ENCODE data around the gene STUB1. TPM values are rescaled to one million over a fixed set of nuclear protein-coding genes. Genes with fewer than 3 reads are reported as not detected.

Gene STUB1
- total RNA-seq, 1 experiment from 2014 or later = 49.2 TPM

DNA sequence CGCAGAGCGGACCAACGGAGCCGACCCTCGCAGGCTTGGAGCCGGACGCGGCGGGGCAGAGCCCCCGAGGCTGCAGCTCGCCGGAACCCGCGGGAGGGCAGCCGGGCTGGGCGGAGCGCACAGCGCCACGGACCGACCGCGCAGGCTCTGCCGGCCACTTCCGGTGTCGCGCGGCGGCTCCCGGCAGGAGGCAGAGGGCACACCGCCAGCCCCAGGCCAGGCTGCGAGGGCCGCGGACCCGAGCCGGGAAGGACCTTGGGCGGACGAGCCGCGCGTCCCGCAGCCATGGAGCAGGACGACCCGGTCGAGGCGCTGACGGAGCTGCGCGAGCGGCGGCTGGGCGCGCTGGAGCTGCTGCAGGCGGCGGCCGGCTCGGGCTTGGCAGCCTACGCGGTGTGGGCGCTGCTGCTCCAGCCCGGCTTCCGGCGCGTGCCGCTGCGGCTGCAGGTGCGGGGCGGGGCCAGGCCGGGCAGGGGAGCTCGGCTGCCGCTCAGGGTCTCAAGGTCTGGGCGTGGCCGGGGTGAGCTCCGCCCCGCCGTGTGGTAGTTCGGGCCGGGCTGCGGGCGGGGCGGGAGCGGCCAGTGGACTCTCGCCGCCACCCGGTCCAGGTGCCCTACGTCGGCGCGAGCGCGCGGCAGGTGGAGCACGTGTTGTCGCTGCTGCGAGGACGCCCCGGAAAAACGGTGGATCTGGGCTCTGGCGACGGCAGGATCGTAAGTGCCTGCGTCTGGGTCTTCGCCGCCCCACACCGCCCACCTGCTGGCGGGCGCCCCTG, 41.0 kb downstream of the STUB1 start, which contains the start of gene ANTKMT:
Gene ANTKMT, plus strand, starts transcription at position 157 of the 775 bp plus-strand sequence. Its CDS starts 129 bp downstream, at position 286.
- H3K27me3 ChIP-seq = no peaks in the 10 kb centered on the region
- peak within 1 kb of the TSS; percentile 72 for H3K27ac ChIP-seq
- peak; percentile 74 to 81 for DNase-seq
- H3K4me1 ChIP-seq = peaks cover 19% of the 10 kb centered on the region
- H3K4me3 ChIP-seq = peak within 1 kb of the TSS; percentile 69
- H3K9me3 ChIP-seq (replicated peaks) = no peaks in the 10 kb centered on the region
- no peaks in the 10 kb centered on the region for H3K36me3 ChIP-seq

DNA sequence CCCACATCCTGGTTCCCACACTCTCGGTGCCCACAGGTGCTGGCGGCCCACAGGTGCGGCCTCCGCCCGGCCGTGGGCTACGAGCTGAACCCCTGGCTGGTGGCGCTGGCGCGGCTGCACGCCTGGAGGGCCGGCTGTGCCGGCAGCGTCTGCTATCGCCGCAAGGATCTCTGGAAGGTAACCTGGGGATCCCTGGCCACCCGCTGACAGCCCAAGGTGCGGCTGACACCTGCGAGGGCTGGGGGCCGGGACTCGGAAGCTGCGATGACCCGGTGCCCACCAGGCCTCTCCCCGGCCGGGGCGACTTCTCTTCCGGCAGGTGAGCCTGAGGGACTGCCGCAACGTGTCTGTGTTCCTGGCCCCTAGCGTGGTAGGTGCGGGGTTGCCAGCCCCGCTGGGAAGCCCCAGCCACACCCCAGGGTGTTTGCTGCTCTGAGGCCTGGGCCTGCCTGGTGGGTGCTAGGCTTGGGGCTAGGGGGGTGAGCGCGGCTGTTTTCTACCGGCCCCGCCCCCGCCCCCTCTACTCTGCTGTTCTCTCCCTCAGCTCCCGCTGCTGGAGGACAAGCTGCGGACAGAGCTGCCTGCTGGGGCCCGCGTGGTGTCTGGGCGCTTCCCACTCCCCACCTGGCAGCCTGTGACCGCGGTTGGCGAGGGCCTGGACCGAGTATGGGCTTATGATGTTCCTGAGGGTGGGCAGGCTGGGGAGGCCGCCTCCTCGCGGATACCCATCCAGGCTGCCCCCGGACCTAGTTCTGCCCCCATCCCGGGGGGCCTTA, 41.7 kb downstream of the STUB1 start:
- no peak for DNase-seq
- Histone ChIP-seq H3K4me1 (peaks cover 16% of the 10 kb centered on the region), H3K27ac (no peak overlapping the region), H3K4me3 (peak overlapping the region; percentile 69), H3K36me3 (no peaks in the 10 kb centered on the region), H3K9me3 (replicated peaks) (no peaks in the 10 kb centered on the region), H3K27me3 (no peaks in the 10 kb centered on the region)

DNA sequence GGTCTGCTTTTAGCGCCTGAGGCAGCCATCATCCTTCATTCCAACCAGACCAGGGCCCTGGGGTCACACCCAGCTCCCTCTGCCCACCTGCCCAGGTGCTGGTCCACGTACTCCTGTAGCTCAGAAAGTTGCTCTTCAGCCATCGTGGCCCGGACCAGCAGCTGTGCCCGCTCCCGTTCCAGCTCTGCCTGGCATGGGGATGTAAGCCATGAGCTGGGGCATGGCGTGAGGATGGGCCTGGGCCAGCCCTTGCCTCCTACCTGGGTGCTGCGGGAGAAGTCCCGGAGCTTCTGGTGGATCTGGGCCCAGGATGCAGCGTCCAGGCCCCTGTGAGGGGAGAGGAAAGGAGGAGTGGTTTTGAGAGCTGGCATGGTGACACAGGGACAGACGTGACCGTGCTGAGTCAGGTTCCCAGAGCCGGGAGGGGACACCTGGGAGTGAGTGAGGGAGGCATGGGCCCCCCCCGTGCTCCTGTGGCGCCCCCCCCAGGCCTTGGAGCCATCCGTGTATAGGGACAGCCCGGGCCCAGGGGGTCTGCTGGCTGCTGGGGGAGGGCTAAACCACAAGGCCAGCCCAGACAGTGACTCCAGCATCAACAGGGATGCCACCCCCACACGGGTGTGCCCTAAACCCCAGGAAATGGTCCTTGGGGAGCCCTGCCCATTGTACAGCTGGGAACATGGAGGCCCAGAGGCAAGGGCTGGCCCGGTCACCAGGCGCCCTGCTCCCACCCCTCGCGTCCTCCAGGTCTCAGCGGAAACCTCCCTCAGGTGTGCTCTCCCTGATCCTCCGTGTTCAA, 42.8 kb downstream of the STUB1 start:
- H3K27ac ChIP-seq = no peak overlapping the region
- no peaks in the 10 kb centered on the region for H3K27me3 ChIP-seq
- DNase-seq = no peak
- H3K4me3 ChIP-seq = no peak overlapping the region
- no peaks in the 10 kb centered on the region for H3K9me3 ChIP-seq (replicated peaks)
- no peaks in the 10 kb centered on the region for H3K36me3 ChIP-seq
- peaks cover 18% of the 10 kb centered on the region for H3K4me1 ChIP-seq

DNA sequence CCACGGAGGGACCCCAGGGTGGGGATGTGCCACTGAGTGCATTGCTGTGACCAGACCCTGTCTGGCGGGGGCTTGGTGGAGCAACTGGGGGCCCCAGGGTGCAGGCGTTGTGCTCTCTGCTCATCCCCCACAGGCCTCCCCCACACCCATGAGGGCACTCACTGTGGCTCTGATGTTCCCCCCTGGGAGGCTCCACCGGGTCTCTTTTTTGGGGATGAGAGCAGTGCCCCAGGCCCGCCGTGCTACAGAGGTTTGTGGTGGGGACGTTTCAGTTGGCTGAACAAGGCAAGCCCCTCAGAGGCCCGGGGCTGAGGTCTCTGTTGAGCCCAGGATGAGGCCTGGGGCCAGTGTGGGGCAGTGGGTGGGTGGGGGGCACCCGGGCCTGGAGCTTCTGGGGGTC, 43.5 kb downstream of the STUB1 start:
- no peaks in the 10 kb centered on the region for H3K27me3 ChIP-seq
- H3K4me1 ChIP-seq = peaks cover 21% of the 10 kb centered on the region
- H3K4me3 ChIP-seq = no peak overlapping the region
- H3K27ac ChIP-seq = no peak overlapping the region
- H3K9me3 ChIP-seq (replicated peaks) = no peaks in the 10 kb centered on the region
- no peaks in the 10 kb centered on the region for H3K36me3 ChIP-seq
- no peak for DNase-seq

DNA sequence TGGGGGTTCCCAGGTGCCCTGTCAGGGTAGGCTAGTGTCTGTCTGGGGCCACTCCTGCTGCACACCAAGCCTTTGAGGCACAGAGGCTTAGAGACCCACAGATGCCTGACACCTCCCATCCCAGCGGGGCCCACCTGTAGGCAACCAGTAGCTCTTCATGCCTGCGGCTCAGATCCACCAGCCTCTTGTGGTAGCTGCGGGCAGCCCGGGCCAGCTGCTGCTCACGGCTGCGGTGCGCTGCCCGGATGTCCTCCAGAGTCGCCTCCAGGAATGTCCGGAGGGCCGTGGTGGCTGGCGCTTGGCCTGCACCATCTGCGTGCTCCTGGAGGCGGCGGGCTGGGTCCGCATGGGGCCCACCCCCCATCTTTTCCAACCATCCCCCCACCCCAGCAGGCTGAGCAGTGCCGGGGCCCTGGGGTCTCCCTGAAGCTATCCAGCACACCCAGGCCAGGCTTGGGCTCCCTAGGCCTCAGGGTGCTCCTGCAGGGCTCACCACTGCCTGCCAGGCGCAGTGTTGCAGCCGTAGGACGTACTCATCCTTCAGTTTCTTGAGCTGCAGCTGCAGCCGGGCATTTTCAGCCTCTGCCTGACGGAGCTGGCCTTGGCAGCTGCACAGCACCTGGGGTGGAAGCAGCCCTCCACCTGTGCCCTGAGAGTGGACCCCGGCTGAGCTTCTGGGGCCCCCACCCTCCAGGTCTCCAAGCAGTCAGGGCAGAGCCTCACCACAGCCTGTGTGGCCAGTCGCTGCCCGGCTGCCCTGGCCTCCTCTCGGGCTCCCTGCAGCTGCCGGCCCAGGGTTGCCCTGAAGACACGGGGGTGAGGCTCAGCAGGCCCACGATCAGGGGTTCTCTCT, 44.2 kb downstream of the STUB1 start:
- DNase-seq = peak; percentile 61 to 64
- Histone ChIP-seq H3K27me3 (no peaks in the 10 kb centered on the region), H3K27ac (no peak overlapping the region), H3K4me1 (peaks cover 16% of the 10 kb centered on the region), H3K36me3 (no peaks in the 10 kb centered on the region), H3K9me3 (replicated peaks) (no peaks in the 10 kb centered on the region), H3K4me3 (no peak overlapping the region)

DNA sequence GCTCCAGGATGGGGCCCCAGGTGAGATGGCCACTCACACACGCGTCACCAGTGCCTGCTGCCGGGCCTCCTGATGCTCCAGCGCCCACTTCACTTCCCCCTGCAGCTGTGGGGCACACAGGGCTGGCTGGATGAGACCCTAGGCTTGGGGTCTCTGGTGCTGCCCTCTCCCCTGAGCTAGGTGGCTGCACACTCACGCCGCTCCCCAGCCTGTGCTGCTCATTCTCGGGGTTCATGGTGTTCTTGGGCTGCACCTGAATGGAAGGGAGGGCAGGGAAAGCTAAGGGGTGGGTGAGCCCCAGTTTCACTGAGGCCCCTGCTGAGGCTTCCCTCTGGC, 44.8 kb downstream of the STUB1 start:
- Histone ChIP-seq H3K27ac (no peak overlapping the region), H3K36me3 (no peaks in the 10 kb centered on the region), H3K4me1 (peaks cover 11% of the 10 kb centered on the region), H3K9me3 (replicated peaks) (no peaks in the 10 kb centered on the region), H3K4me3 (no peak overlapping the region), H3K27me3 (no peaks in the 10 kb centered on the region)
- no peak for DNase-seq

DNA sequence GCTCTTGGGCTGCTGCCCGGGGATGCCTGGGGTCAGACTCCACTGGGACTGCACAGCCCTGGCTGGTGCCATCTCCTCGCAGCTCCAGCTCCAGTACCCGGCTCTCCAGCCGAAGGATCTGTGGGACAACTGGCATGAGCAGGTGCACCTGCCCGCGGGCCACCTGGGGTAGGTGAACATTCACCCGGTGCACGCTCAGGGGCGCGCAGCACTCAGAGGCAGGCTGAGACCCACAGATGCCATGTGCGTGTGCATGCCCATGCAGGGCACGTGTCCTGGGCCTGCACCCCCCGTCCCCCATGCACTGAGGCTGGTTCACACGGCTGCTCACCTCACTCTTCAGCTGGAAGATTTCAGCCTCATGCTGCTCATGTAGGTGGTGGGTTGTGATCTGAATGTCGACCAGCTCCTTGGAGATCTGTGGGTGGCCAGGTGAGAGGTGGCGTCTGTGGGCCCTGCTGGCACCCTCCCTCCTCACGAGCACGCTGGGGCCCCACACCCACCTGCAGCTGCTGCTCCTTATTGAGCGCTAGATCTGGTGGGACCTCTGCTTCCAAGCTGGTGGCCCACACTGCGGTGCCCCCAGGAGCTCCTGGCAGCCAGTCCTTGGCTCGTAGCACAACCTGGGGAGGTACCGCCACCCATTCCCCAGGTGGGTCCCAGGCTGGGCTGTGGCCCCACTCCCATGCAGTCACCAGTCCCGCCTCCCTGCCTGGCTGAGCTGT, 45.4 kb downstream of the STUB1 start:
- Histone ChIP-seq H3K27me3 (no peaks in the 10 kb centered on the region), H3K27ac (no peak overlapping the region)

DNA sequence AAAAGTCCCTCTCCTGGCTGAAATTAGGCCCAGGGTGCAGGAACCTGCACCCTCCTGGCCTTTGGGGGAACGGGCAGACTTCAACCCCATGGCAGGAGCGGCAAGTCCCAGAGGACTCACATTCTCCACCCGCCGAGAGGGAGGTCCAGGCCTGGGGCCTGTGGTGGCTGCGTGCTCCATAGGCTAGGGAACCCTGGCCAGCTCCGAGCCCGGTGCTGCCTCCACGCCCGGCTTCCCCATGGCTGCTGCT, 45.9 kb downstream of the STUB1 start:
- H3K27ac ChIP-seq = no peak overlapping the region
- no peaks in the 10 kb centered on the region for H3K9me3 ChIP-seq (replicated peaks)
- DNase-seq = no peak
- H3K4me3 ChIP-seq = no peak overlapping the region
- H3K27me3 ChIP-seq = no peaks in the 10 kb centered on the region
- H3K36me3 ChIP-seq = no peaks in the 10 kb centered on the region
- H3K4me1 ChIP-seq = peaks cover 9% of the 10 kb centered on the region

More for the DNA sequence above, 45.4 kb downstream of the STUB1 start:
- DNase-seq = no peak
- H3K4me1 ChIP-seq = peaks cover 9% of the 10 kb centered on the region
- no peaks in the 10 kb centered on the region for H3K36me3 ChIP-seq
- H3K9me3 ChIP-seq (replicated peaks) = no peaks in the 10 kb centered on the region
- H3K4me3 ChIP-seq = no peak overlapping the region

DNA sequence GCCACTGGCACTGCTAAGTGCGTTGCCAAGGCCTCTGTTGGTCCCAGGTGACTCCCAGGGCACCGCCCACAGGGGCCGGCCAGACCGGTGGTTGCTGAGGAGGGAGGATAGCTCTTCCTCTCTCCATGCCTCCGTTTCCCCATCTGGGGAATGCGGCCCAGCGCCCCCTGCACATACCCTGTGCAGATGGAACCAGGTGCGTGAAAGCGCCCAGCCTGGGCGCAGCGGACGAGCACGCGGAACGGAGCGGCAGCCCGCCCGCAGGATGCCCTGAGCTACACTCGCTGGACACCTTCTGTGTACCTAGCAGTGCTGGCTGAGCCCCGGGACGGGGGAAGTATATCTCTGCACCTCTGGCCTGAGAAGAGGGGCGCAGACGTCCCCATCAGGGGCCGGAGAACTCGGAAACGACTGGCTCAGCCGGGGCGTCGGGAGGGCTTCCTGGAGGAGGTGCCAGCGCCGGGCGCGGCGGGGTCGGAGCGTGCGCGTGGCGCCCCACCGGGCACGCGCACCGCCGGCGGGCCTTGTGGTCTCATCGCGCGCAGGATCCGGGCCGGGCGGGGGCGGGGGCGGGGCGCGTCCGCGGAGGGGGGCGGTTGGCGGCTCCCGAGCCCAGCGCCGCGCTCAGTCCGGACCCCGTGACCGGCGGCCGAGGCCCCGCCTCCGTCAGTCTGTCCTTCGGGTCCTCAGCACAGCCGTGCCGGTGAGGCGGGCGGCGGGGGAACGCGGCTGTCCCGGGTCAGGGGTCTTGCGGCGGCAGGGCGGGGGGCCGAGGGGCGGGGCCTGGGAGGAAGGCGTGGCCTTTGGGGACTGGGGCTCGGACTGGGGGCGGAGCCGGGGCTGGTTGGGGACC, 46.5 kb downstream of the STUB1 start, which contains the start of the genes CCDC78 and HAGHL:
Gene CCDC78, minus strand, starts transcription at position 6 of the 853 bp plus-strand sequence. CDS start 76 bp downstream, outside the sequence.
Gene HAGHL, plus strand, starts transcription at position 669 of the 853 bp plus-strand sequence. CDS start 404 bp downstream, outside the sequence.
- no peaks in the 10 kb centered on the region for H3K9me3 ChIP-seq (replicated peaks)
- H3K4me3 ChIP-seq = peak within 1 kb of the TSS; percentile 70
- peak; percentile 70 to 76 for DNase-seq
- peak within 1 kb of the TSS; percentile 41 for H3K27ac ChIP-seq
- H3K36me3 ChIP-seq = no peaks in the 10 kb centered on the region
- peaks cover 9% of the 10 kb centered on the region for H3K4me1 ChIP-seq
- no peaks in the 10 kb centered on the region for H3K27me3 ChIP-seq

DNA sequence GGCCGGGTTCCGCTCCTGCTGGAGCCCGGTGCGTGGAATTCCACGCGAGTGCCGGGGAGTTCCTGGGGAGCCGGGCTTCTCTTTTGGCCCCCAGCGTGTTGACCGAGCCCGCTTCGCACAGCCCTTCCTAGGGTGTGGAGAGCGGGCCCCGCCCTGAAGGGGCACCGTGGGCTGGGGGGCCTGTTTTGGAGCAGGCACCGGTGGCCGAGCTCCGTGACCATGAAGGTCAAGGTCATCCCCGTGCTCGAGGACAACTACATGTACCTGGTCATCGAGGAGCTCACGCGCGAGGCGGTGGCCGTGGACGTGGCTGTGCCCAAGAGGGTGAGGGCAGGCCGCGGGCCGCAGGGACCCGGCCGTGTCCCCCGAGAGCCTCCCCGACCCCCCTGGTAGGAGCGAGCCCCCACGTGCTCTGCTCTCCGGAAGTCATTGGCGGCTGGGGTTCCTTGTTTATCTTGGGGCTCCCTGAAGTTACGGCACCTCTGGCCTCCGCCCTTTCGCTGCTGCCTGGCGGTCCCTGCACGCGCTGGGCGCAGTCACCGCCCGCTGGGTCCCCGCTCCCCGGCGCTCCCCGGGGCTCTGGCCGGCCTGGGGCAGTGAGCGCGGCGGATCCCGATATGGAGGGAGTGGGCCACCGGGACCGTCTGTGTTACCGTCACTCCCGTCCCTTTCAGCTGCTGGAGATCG, 47.2 kb downstream of the STUB1 start:
- peak; percentile 44 to 47 for DNase-seq
- peak overlapping the region; percentile 41 for H3K27ac ChIP-seq

DNA sequence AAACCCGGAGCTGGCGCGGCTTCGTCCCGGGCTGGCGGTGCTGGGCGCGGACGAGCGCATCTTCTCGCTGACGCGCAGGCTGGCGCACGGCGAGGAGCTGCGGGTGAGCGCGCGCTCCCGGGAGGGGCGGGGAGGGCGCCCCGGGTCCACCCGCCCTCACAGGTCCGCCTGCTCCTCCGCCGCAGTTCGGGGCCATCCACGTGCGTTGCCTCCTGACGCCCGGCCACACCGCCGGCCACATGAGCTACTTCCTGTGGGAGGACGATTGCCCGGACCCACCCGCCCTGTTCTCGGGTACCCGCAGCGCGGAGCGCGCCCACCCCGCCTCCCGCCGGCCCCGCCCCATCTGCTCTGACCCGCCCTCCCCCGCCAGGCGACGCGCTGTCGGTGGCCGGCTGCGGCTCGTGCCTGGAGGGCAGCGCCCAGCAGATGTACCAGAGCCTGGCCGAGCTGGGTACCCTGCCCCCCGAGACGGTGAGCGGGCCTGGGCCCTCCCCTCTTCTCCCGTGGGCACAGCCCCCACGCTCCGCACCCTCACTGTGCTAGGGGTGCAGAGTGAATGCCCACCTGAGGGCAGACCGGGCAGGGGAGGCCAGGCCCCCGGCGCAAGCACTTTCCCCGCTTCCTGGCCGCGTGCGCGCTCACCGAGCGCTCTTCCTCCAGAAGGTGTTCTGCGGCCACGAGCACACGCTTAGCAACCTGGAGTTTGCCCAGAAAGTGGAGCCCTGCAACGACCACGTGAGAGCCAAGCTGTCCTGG, 48.1 kb downstream of the STUB1 start:
- Histone ChIP-seq H3K36me3 (0 out of 2 replicates have a peak, but pooled peaks cover 2% of the 10 kb centered on the region), H3K9me3 (replicated peaks) (no peaks in the 10 kb centered on the region), H3K27ac (no peak overlapping the region; the same call in 1 of the 2 replicates), H3K4me3 (peak overlapping the region; percentile 70), H3K27me3 (no peaks in the 10 kb centered on the region), H3K4me1 (peaks cover 9% of the 10 kb centered on the region)
- peak; percentile 83 to 88 for DNase-seq

More for the DNA sequence above, 47.2 kb downstream of the STUB1 start:
- Histone ChIP-seq H3K36me3 (no peaks in the 10 kb centered on the region), H3K27me3 (no peaks in the 10 kb centered on the region), H3K4me1 (peaks cover 9% of the 10 kb centered on the region), H3K9me3 (replicated peaks) (no peaks in the 10 kb centered on the region), H3K4me3 (peak overlapping the region; percentile 70)

All from SJCRH30 (cell line).